H1 (cell line): ENCODE measurements around the gene RELT. TPM values are rescaled to one million over a fixed set of nuclear protein-coding genes. Genes with fewer than 3 reads are reported as not detected.

Experiments used
- CTCF ChIA-PET: fragments of 300-600 bp; sonication (Branson Sonifier 250); formaldehyde crosslinking; loops from one replicate; lab custom pipeline; 2021; ENCODE audit not compliant: partially characterized antibody; lab: Charles Lee
- POLR2A ChIA-PET: fragments of 300-600 bp; sonication (Branson Sonifier 250); formaldehyde crosslinking; loops from one replicate; lab custom pipeline; 2021; ENCODE audit warnings: inconsistent platforms; ENCODE audit not compliant: partially characterized antibody; lab: Charles Lee
- DNase-seq, 2 experiments: peaks; one replicate each; pipeline versions ENCODE4 v3.0.0 to v3.0.0-alpha.2; 2010 to 2022; ENCODE audit warnings: low spot score in 2 of 2, low read depth in 1 of 2, mixed read lengths in 1 of 2
- FAIRE-seq: peaks from 2 replicates; lab custom pipeline; 2011; peaks lifted over from hg19 to GRCh38; lab: Jason Lieb, UNC
- H2AFZ ChIP-seq: 2 replicates; pipeline ENCODE4 v1.8.1; 2012; ENCODE audit warnings: low read length, inconsistent platforms
- H2AK5ac ChIP-seq: 2 replicates; pipeline ENCODE4 v1.6.1; 2013; ENCODE audit warnings: low read depth, low read length
- H2BK120ac ChIP-seq: replicated peaks from 2 replicates; pipeline ENCODE3; 2013; ENCODE audit warnings: low read depth, low read length, inconsistent platforms
- H2BK12ac ChIP-seq: 2 replicates; pipeline ENCODE4 v1.6.1; 2013; ENCODE audit warnings: low read depth, low read length
- H2BK15ac ChIP-seq: 2 replicates; pipeline ENCODE4 v1.6.1; 2013; ENCODE audit warnings: low read length
- H2BK20ac ChIP-seq: 2 replicates; pipeline ENCODE4 v1.6.1; 2013; ENCODE audit warnings: low read length
- H2BK5ac ChIP-seq: 2 replicates; pipeline ENCODE4 v1.6.1; 2013; ENCODE audit warnings: low read depth, low read length
- H3K14ac ChIP-seq: 2 replicates; pipeline ENCODE4 v1.6.1; 2013; ENCODE audit warnings: inconsistent platforms; ENCODE audit not compliant: insufficient read length
- H3K18ac ChIP-seq: 2 replicates; pipeline ENCODE4 v1.6.1; 2013; ENCODE audit warnings: low read length; ENCODE audit errors: extremely low read depth
- H3K23ac ChIP-seq: 2 replicates; pipeline ENCODE4 v1.6.1; 2013; ENCODE audit warnings: inconsistent platforms; ENCODE audit not compliant: insufficient read length
- H3K23me2 ChIP-seq: 2 replicates; pipeline ENCODE4 v1.6.1; 2013; ENCODE audit warnings: low read depth, low read length
- H3K27ac ChIP-seq: 2 replicates; pipeline ENCODE4 v1.6.1; 2011; ENCODE audit warnings: low read depth, low read length, inconsistent platforms
- H3K27me3 ChIP-seq, 4 experiments: replicated peaks in 1 of 4; 1 replicate in 1 of 4; 2 replicates in 3 of 4; pipeline versions ENCODE4 v1.6.1 to v1.8.1; 2011 to 2013; ENCODE audit warnings: low read length in 3 of 4, mild to moderate bottlenecking in 3 of 4, inconsistent platforms in 2 of 4, mixed read lengths in 2 of 4, moderate library complexity in 1 of 4; ENCODE audit not compliant: control insufficient read depth in 3 of 4, insufficient read depth in 3 of 4; ENCODE audit errors: extremely low read depth in 1 of 4
- H3K36me3 ChIP-seq, 4 experiments: 2 replicates each; pipeline versions ENCODE4 v1.6.1 to v1.8.1; 2011 to 2013; ENCODE audit warnings: mild to moderate bottlenecking in 4 of 4, low read length in 3 of 4, moderate library complexity in 2 of 4, control low read depth in 1 of 4, inconsistent platforms in 1 of 4; ENCODE audit not compliant: insufficient read depth in 4 of 4, control insufficient read depth in 2 of 4
- H3K4ac ChIP-seq: replicated peaks from 2 replicates; pipeline ENCODE3; 2013; ENCODE audit warnings: low read length, low read depth, mixed read lengths, inconsistent platforms; ENCODE audit not compliant: insufficient read length
- H3K4me1 ChIP-seq, 4 experiments: replicated peaks in 1 of 4; 1 replicate in 1 of 4; 2 replicates in 3 of 4; pipeline versions ENCODE4 v1.6.1 to v1.8.1; 2011 to 2013; ENCODE audit warnings: low read length in 3 of 4, inconsistent platforms in 2 of 4, mixed read lengths in 1 of 4; ENCODE audit not compliant: insufficient read depth in 4 of 4, control insufficient read depth in 3 of 4
- H3K4me2 ChIP-seq, 2 experiments: 2 replicates each; pipeline versions ENCODE4 v1.6.1 to v1.8.1; 2011 to 2013; ENCODE audit warnings: low read depth in 2 of 2, low read length in 2 of 2, control low read depth in 1 of 2, inconsistent platforms in 1 of 2, mild to moderate bottlenecking in 1 of 2; ENCODE audit not compliant: insufficient read depth in 1 of 2
- H3K4me3 ChIP-seq, 4 experiments: fragments of 200-600, 300-600 bp in 1 of 4; sonication (generic), shearing (Covaris generic), sonication (Bioruptor Twin) in 1 of 4; 2 replicates each; pipeline versions ENCODE4 v1.5.1 to v1.8.1; 2011 to 2016; ENCODE audit warnings: low read length in 4 of 4, low read depth in 3 of 4, control low read depth in 2 of 4, inconsistent platforms in 2 of 4, mild to moderate bottlenecking in 2 of 4, mixed read lengths in 1 of 4, moderate library complexity in 1 of 4; ENCODE audit not compliant: insufficient read depth in 2 of 4; ENCODE audit errors: extremely low read depth in 1 of 4
- H3K56ac ChIP-seq: replicated peaks from 2 replicates; pipeline ENCODE3; 2013; ENCODE audit warnings: low read depth, mild to moderate bottlenecking, mixed read lengths, low read length, inconsistent platforms; ENCODE audit not compliant: insufficient read length
- H3K79me1 ChIP-seq: 2 replicates; pipeline ENCODE4 v1.6.1; 2013; ENCODE audit warnings: low read depth, low read length, control low read depth
- H3K79me2 ChIP-seq, 2 experiments: 2 replicates each; pipeline versions ENCODE4 v1.6.1 to v1.8.1; 2012 to 2013; ENCODE audit warnings: low read length in 2 of 2, mild to moderate bottlenecking in 2 of 2, inconsistent platforms in 1 of 2; ENCODE audit not compliant: insufficient read depth in 2 of 2, control insufficient read depth in 1 of 2
- H3K9ac ChIP-seq, 4 experiments: replicated peaks in 1 of 4; 1 replicate in 1 of 4; 2 replicates in 3 of 4; pipeline versions ENCODE4 v1.6.1 to v1.8.1; 2011 to 2013; ENCODE audit warnings: low read depth in 3 of 4, low read length in 3 of 4, control low read depth in 2 of 4, mild to moderate bottlenecking in 2 of 4, moderate library complexity in 2 of 4, inconsistent platforms in 1 of 4; ENCODE audit errors: extremely low read depth in 1 of 4
- H3K9me3 ChIP-seq, 2 experiments: 2 replicates each; pipeline versions ENCODE4 v1.6.1 to v1.8.1; 2012 to 2013; ENCODE audit warnings: mild to moderate bottlenecking in 2 of 2, moderate library complexity in 2 of 2, control low read depth in 1 of 2, inconsistent platforms in 1 of 2, low read depth in 1 of 2, low read length in 1 of 2, mixed read lengths in 1 of 2; ENCODE audit not compliant: insufficient read depth in 2 of 2
- H4K20me1 ChIP-seq, 2 experiments: replicated peaks in 1 of 2; 2 replicates each; pipeline versions ENCODE3 to v1.8.1; 2011 to 2013; ENCODE audit warnings: inconsistent platforms in 2 of 2, low read length in 2 of 2, mild to moderate bottlenecking in 1 of 2; ENCODE audit not compliant: insufficient read depth in 2 of 2, control insufficient read depth in 1 of 2
- H4K5ac ChIP-seq: 2 replicates; pipeline ENCODE4 v1.6.1; 2013; ENCODE audit warnings: low read length, low read depth, mixed read lengths, inconsistent platforms; ENCODE audit not compliant: insufficient read length
- H4K8ac ChIP-seq: 2 replicates; pipeline ENCODE4 v1.8.0; 2013; ENCODE audit warnings: mild to moderate bottlenecking, moderate library complexity, low read length, inconsistent platforms; ENCODE audit not compliant: insufficient read depth; ENCODE audit errors: extremely low read depth
- H4K91ac ChIP-seq: replicated peaks from 2 replicates; pipeline ENCODE3; 2013; ENCODE audit warnings: low read length, mixed read lengths, inconsistent platforms; ENCODE audit not compliant: insufficient read length
- CBX5 ChIP-seq: fragments of 300-800, 300-1000 bp; sonication (generic); IDR thresholded peaks from 2 replicates; pipeline ENCODE4 v1.7.1; 2016; ENCODE audit warnings: antibody characterized with exemption, low read length, low read depth
- CHD1 ChIP-seq: IDR thresholded peaks from 2 replicates; pipeline ENCODE4 v1.6.1; 2012; ENCODE audit warnings: low read depth, low read length, improper control_type of control experiment
- CREB1 ChIP-seq: IDR thresholded peaks from 2 replicates; pipeline ENCODE4 v1.6.1; 2012; ENCODE audit warnings: inconsistent platforms
- GTF2F1 ChIP-seq: IDR thresholded peaks from 2 replicates; pipeline ENCODE4 v1.6.1; 2012; ENCODE audit warnings: low read depth, low read length, improper control_type of control experiment, borderline replicate concordance
- HDAC2 ChIP-seq, 2 experiments: fragments of 300-600 bp in 1 of 2; sonication (generic) in 1 of 2; IDR thresholded peaks; 2 replicates each; pipeline ENCODE4 v1.6.1; 2011 to 2012; ENCODE audit warnings: low read depth in 2 of 2, low read length in 2 of 2, mild to moderate bottlenecking in 2 of 2, moderate library complexity in 2 of 2, borderline replicate concordance in 1 of 2, inconsistent platforms in 1 of 2
- JUND ChIP-seq: IDR thresholded peaks from 2 replicates; pipeline ENCODE4 v1.6.1; 2011; ENCODE audit warnings: mild to moderate bottlenecking, improper control_type of control experiment, low read length
- PHF8 ChIP-seq: fragments of 200-600 bp; sonication (generic); conservative IDR thresholded peaks from 2 replicates; pipeline ENCODE4 v1.7.1; 2012; ENCODE audit warnings: low read depth, mild to moderate bottlenecking, inconsistent platforms, low read length, moderate library complexity
- RBBP5 ChIP-seq: IDR thresholded peaks from 2 replicates; pipeline ENCODE4 v1.7.1; 2012; ENCODE audit warnings: low read depth, mild to moderate bottlenecking, inconsistent platforms, low read length, moderate library complexity, borderline replicate concordance
- SIX5 ChIP-seq: IDR thresholded peaks from 2 replicates; pipeline ENCODE4 v1.6.1; 2011; ENCODE audit warnings: mild to moderate bottlenecking, low read depth, low read length
- SUZ12 ChIP-seq: fragments of 200-600 bp; sonication (generic); IDR thresholded peaks from 2 replicates; pipeline ENCODE4 v1.6.1; 2012; ENCODE audit warnings: mild to moderate bottlenecking, inconsistent platforms, low read length, moderate library complexity, mixed read lengths
- WGBS, 2 experiments: shearing (Covaris generic) in 1 of 2; methylation state at CpG; one replicate each; pipeline versions ENCODE4 v1.1.6 to v1.1.7; 2013 to 2015; ENCODE audit warnings: low lambda C conversion rate in 2 of 2, mixed read lengths in 2 of 2, inconsistent platforms in 1 of 2, low coverage in 1 of 2, missing lambda C conversion rate in 1 of 2; ENCODE audit not compliant: insufficient replicate concordance in 2 of 2, insufficient coverage in 1 of 2, insufficient read length in 1 of 2; ENCODE audit errors: extremely low coverage in 1 of 2, missing lambda C conversion rate in 1 of 2; 5-methylcytosine and 5-hydroxymethylcytosine counted together
- polyA plus RNA-seq, 7 experiments: library from polyadenylated mRNA; depleted of rRNA in 3 of 7; stranded (reverse) in 5 of 7; unstranded in 2 of 7; fragments of >200 nt in 5 of 7; fragments of 200-250 nt in 2 of 7; gene quantifications; 1 replicate in 5 of 7; 2 replicates in 1 of 7; 4 replicates in 1 of 7; pipeline versions ENCODE4 v1.2.1 to v1.2.3, GENCODE V29; 2011 to 2013; ENCODE audit warnings: missing spikeins in 2 of 7, mixed read lengths in 2 of 7
- total RNA-seq: library from RNA; stranded (reverse); fragmentation: NEBNext Ultra II Directional; extraction: Animal tissue kit (Norgen Biotek cat#: 25700); gene quantifications from 2 replicates; pipeline ENCODE4 v1.2.1, GENCODE V29; 2021

RELT gene
- total and polyA plus RNA-seq, 2 of the 8 experiments (the other 6 are each of a cell fraction or from before 2014, with no cell fraction given): 3.4 to 5.7 TPM

DNA sequence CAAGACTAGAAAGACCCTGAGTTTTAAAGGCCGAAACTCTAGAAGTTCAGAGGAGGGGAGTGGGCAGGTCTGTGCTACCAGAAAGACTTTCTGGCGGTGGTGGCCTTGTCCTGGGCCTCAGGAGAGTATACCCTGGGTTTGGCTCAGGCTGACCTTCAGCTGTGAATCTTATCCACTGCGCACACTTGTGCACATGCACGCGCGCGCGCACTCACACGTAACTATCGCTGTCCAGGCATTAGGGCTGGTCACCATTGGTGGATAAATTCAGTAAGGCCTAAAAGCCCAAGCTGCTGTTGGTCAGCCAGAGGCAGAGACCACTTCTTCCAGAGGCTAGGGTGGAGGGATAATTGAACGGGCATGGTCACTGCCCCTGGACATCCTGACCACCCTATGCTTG, 43.0 kb upstream of the RELT start:
- Histone ChIP-seq H3K4me2 (0 out of 4 replicates have a peak overlapping the region, but pooled peaks of 1 of the 2 experiments have one; percentile 9), H3K56ac (no peak overlapping the region), H3K9me3 (no peaks in the 10 kb centered on the region), H4K20me1 (peaks cover 28 to 32% of the 10 kb centered on the region in 2 experiments), H3K23me2 (no peaks in the 10 kb centered on the region), H3K4ac (no peak overlapping the region), H4K8ac (no peak overlapping the region), H2BK5ac (no peak overlapping the region), H3K36me3 (no peaks in the 10 kb centered on the region), H3K79me1 (no peaks in the 10 kb centered on the region), H2BK12ac (no peak overlapping the region), H2BK15ac (no peak overlapping the region), H2AFZ (no peak overlapping the region), H2AK5ac (no peak overlapping the region), H3K14ac (no peak overlapping the region), H3K27me3 (peaks cover 28 to 64% (median 56%) of the 10 kb centered on the region in 4 experiments), H4K5ac (no peak overlapping the region), H3K79me2 (no peaks in the 10 kb centered on the region), H3K18ac (no peak overlapping the region), H3K4me3 (no peak overlapping the region), H4K91ac (no peak overlapping the region), H3K9ac (no peak overlapping the region), H3K27ac (no peak overlapping the region), H2BK20ac (no peak overlapping the region), H2BK120ac (no peak overlapping the region), H3K4me1 (peaks cover 10 to 32% (median 24%) of the 10 kb centered on the region in 4 experiments), H3K23ac (no peak overlapping the region)
- WGBS, 2 experiments: 95% methylated on average over 11 of the region's 11 CpGs; no CpG with 5 or more reads in 1 of the 2 experiments
- FAIRE-seq: no peak
- ChIA-PET POLR2A (no interaction called here), CTCF (interaction anchor here (1.0 to 35.5 kb wide), 5 partner anchors 8 to 43 kb away, joined by 4 to 1456 read pairs (median 119); partner anchors contain the start of genes ARHGEF17 and RELT)
- no peak for TF ChIP-seq HDAC2 (IDR thresholded peaks at IDR 0.05; ENCODE audit: borderline replicate concordance in 1 of 2, low read depth in 2 of 2, low read length in 2 of 2)
- TF ChIP-seq CREB1: no peak
- TF ChIP-seq JUND: no peak
- TF ChIP-seq SUZ12: no peak
- TF ChIP-seq PHF8: no peak
- TF ChIP-seq CHD1: no peak
- no peak for TF ChIP-seq CBX5
- TF ChIP-seq SIX5: no peak
- no peak for TF ChIP-seq GTF2F1
- no peak for TF ChIP-seq RBBP5
- no peak for DNase-seq
